ENCODE results near the gene RCL1.

Gene RCL1

DNA sequence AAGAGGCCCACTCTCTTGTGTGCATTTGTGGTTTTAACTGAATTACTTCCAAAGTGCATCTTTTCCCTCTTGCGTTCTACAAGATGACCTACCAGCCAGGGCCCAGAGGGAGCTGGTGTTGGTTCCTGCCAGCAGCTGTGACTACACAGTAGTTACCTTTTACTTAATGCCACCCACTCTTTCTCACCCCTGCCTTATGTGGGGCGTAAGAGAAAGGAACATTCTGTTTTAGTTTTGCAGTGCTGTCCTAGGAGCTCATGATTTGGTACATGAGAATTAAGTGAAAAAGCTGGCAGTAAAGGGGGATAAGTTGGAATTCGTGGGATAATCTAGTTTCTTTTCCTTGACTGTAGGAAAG, 45.4 kb downstream of the RCL1 start:
- in situ Hi-C loops (cut with MboI; ENCODE audit: low sequenced_read_pairs), result no loop called here

DNA sequence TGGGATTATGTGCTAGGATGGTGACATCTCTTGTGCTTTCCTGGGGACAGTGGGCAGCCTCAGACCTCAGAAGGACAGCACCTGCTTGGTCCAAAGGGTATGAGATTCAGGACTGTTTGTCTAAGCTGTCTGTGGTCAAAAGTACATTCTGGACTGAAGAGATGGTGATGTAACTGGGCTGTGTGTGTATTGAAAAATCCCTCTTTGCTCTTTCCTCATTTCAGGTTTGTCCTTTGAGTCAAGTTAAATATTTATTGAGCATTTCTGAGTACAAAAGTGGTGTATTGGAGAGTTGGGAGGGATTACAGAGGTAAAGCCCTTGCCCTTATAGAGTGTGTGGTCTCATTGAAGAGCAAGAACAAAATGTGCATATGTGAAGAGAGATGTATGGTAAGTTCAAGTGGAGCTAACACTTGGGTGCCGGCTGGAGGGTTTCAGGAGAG, 46.7 kb downstream of the RCL1 start:
- in situ Hi-C loops (cut with MboI; ENCODE audit: low sequenced_read_pairs), result no loop called here

DNA sequence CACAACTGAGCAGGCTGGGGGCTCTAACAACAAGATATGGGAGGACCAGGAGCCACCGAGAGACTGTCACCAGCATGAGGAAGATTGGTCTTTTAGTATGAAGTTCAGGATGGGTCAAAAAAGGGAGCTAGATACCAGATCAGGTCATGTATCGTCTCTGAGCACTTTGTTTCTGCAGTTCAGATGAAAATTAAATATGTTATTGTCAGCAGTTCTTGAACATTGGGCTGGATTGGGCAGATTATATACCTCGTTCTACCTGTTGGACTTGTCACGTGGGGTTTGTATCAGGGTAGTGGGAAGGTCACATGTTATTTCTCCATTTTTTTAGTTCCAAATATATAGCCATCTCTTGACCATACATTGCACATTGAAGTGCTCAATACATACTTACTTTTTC, 47.3 kb downstream of the RCL1 start:
- in situ Hi-C loops (cut with MboI; ENCODE audit: low sequenced_read_pairs), result no loop called here

DNA sequence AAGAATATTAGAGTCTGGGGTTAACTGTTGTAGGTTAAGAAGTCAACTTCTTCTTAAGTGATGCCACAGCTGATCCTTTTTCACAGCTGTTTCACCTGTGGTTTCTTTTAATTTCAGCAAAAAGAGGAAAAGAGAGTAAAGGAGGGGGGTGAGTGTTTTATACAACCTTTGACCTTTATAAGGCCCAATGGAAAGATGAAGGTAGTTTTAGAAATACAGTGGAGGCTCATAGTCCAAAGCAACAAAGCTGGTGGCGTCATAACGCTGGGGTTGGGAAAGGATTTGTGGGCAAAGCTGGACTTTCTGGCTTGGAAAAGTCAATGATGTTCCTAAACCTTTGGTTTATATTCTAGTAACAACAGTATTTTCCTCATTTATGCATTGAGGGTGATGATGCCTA, 49.5 kb downstream of the RCL1 start:
- in situ Hi-C loops (cut with MboI; ENCODE audit: low sequenced_read_pairs), result no loop called here

DNA sequence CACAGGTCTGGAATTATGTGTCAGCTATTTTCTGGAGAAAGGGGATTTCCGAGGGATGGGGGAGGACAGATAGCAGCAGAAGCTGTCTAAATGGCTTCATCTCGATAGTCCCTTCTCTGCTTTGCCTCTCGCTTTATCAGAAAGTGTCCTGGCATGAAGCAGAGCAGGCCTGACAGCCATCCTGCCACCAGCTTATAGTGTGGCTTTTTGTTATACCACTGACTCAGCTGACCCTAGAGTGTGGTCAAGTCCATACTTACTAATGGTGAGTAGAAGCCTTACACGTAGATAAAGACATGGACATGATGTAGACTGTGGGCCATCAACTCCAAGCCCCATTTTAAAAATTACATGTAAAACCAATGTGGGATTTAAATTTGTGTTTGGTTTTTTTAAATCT, 50.0 kb downstream of the RCL1 start:
- in situ Hi-C loops (cut with MboI; ENCODE audit: low sequenced_read_pairs), result no loop called here

DNA sequence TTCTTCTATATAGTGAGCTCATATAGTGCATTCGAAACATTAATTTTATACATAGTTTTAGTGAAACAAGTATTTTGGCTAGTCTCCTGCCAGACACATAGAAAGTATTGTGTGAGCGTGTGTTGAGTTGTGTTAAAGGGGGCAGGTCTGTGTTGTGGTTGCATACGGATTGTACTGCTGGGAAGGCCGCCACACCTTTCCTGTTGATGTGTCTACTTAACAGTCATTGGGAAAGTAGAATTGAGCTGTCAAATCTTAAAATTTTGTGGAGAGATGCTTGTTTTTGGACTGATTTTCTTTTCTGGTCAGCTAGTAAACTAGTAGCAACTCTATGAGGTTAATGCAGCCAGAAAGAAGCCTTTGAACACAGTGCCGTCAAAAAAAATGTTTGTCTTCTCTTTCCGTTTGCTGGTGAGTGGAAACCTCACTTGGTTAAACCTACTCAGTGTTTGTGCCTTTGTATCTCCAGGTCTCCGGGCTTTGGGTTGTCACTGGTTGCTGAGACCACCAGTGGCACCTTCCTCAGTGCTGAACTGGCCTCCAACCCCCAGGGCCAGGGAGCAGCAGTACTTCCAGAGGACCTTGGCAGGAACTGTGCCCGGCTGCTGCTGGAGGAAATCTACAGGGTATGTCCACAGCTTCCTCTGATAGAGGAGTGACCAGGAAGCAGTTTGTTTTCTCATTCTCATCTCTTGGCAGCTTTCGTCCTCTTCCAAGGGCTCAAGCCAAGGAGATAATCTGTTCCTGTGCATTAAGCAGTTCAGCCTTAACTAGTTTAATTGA, 51.5 kb downstream of the RCL1 start:
- in situ Hi-C loops (cut with MboI; ENCODE audit: low sequenced_read_pairs), result no loop called here

DNA sequence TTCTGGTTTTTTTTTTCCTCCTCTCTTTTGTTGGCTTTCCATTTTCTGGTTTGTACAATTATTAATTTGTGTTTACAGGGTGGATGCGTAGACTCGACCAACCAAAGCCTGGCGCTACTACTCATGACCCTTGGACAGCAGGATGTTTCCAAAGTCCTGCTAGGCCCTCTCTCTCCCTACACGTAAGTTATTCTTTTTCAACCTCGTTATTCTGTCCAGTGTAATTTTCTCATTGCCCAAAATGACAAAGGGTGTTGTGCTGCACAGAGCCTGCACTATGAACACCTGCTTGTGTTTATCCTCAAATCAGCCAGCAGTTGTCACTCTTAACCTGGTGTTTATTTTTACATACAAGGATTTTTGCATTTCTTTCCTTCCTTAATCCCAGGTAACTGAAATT, 56.6 kb downstream of the RCL1 start:
- in situ Hi-C loops (cut with MboI; ENCODE audit: low sequenced_read_pairs), result no loop called here

DNA sequence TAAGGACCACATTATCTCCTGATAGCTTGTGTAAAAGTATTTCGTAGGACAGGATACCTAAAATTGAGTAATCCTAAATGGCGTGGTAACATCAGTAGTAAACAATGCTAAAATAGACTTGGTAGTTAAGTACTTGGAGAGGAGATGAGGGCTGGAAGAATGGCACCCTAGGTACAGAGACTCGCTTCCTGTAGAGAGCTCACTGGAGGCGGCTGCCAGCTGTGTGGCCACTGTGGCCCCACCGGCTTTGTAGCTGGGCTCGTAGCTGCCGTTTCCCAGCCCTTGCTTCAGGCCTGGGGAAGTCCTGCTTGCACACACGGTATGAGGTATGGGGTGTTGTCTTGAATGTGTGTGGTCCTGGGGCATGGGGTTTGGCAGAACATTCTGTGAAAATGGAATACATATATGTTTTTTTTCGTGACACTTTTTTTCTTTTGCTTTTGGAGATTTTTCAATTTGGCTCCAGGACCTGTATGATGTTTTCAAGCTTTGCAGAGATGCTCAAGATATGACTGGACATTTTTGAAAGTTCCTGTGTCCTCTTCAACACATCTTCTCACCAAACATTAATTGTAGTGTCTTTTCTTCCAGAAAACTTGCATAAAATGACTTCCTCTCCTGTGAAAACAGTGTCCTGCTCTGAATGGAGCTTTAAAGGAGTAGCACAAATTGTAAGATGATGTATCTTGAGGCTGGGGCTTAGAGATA, 58.0 kb downstream of the RCL1 start:
- in situ Hi-C loops (cut with MboI; ENCODE audit: low sequenced_read_pairs), result no loop called here

DNA sequence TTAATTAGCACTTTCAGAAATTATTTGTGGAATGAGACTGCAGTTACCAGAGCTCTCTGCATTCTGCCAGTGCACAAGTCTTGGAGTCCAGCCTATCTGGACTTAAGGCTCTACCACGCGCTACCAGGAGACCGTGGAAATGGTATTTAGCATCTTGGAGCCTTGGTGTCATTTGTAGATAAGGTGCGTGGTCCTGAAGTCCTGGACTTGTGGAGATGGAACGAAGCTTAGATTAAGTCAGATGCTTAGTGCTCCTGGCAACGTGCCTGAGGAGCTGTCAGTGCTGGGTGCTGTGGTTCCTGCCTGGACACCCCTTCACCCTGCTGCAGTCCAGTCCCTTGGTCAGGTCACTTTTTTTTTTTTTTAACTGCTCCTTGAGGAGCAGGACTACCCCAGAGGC, 59.7 kb downstream of the RCL1 start:
- in situ Hi-C loops (cut with MboI; ENCODE audit: low sequenced_read_pairs), result no loop called here

DNA sequence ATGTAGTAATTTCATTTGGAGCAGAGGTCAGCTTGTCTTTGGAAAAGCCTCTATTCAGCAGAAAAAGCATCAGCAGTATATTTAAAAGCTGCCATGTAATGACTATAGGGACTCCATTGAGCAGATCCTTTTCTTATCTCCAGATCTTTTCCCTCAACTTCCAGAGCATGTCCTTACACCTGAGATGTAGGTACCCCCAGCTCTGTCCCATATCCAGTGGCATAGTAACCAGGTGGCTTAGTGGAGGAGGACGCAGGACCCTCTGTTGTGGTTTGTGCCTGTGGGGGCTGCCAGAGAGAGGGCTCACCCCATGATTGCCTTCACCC, 61.5 kb downstream of the RCL1 start:
- in situ Hi-C loops (cut with MboI; ENCODE audit: low sequenced_read_pairs), result no loop called here

DNA sequence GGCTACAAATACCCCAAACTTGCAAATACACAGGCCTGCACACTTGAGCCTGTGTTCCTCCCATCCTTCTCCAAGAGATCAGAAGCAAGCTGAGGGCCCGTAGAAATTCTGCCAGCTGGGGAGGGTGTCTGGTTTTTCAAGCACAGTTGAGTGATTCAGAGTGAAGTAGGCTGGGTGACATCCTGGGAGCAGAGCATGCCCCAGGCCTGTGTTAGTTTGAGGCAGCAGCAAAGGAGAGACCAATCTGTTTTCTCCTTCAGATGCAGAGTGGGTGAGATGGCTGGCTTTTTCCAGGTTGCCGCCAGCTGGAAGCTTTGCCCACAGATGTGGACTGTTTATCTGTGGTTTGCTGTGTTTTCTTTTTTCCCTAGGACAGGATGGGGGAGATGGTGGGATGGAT, 63.1 kb downstream of the RCL1 start:
- in situ Hi-C loops (cut with MboI; ENCODE audit: low sequenced_read_pairs), result no loop called here

DNA sequence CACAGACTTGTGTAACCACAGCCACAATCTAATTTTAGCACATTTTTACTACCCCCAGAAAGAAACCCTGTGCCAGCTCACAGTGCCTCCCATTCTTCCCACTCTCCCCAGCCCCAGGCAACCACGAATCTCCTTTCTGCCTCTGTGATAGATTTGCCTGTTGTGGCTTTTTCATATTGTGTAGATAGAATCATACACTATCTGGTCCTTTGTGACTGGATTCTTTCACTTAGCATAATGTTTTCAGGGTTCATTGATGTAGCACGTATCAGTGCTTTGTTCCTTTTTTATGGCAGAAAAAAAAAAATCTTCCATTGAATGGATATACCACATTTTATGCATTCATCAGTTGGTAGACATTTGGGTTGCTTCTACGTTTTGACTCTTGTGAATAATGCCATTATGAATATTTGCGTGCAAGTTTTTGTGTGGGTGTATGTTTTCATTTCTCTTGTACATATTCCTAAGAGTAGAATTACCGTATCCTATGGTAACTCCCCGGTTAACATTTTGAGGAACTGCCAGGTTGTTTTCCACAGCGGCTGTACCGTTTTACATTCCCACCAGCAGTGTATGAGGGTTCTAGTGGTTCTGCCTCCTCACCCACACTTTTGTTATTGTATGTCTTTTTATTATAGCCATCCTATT, 64.5 kb downstream of the RCL1 start:
- in situ Hi-C loops (cut with MboI; ENCODE audit: low sequenced_read_pairs), result no loop called here

DNA sequence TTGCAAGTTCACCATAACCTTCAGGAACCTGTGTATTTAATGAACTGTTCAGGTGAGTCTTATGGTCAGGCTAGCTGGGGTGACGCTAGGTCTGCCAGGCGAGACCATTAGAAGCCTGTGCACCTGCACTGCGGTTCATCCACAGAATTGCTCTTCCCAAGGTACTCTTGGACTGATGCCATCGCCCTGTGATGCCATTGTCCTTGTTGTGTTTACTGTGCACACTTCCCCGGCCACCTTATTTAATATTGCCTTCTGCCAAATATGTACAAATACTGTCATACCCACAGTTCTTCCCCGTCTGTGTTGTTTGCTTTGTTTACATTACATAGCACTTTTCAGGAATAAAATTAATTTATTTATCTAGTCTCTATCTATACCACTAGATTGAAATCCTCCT, 66.3 kb downstream of the RCL1 start:
- in situ Hi-C loops (cut with MboI; ENCODE audit: low sequenced_read_pairs), result no loop called here

DNA sequence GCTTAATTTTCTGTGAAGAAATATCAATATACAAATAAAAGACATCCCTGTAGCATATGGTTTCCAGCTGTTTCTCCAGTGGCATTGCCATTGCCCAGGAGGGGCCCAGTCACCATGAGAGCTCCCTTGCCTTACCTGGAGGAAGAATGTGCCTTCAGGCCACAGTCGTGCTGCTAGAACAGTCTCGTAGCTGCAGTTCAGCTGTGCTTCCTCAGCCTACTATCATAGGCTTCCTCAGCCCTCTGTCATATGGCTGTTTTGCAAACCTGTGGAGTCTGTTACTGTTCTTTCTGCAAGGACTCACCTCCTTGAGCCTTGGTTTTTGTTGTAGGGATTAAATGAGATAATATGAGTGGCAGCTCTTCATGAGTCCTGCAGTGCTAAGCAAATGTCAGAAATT, 67.6 kb downstream of the RCL1 start:
- in situ Hi-C loops (cut with MboI; ENCODE audit: low sequenced_read_pairs), result no loop called here

DNA sequence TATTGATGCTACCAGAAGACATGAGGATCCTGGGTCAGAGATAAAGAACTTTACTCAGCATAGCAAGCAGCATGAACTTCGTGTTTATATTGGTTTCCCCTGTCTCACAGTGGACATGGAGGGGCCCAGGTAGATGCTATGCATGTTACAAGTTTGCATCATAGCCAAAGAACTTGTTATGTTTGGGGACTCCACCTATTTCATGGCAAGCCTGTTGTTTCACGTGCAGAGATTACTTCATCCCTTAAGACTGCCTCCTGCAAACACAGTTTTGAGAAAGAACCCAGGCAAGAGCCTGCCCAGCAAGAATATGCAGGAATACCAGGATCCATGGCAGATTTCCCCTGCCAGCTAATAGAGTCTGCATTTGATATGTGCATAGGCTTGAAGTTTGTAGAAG, 68.4 kb downstream of the RCL1 start:
- in situ Hi-C loops (cut with MboI; ENCODE audit: low sequenced_read_pairs), result no loop called here

DNA sequence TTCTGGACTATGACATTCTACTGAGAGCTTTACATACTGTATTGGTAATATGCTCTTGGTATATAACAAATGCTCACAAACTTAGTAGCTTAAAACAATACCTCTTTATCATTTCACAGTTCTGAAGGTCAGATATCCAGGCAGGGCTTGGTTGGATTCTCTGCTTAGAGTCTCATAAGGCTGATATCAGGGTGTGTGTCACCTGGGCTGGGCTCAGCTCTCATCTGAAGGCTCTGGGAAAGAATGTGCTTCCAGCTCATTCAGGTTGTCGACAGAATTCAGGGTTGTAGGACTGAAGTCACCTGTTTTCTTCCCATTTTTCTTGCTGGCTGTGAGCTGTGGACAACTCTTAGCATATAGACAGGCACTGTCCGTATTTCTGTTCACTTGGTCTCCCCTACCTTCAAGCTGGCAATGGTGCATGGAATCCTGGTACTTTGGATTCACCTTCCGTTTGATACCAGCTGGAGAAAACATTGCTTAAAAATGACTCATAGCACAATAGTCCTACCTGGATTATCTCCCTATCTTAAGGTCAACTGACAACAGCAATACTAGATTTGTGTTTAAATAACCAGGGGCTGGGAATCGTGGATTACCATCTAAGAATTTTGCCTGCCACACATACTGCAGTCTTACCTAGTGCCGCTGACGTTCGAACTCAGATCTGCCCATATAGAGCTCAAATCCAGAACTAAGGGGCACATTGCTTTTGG, 69.2 kb downstream of the RCL1 start:
- in situ Hi-C loops (cut with MboI; ENCODE audit: low sequenced_read_pairs), result no loop called here

DNA sequence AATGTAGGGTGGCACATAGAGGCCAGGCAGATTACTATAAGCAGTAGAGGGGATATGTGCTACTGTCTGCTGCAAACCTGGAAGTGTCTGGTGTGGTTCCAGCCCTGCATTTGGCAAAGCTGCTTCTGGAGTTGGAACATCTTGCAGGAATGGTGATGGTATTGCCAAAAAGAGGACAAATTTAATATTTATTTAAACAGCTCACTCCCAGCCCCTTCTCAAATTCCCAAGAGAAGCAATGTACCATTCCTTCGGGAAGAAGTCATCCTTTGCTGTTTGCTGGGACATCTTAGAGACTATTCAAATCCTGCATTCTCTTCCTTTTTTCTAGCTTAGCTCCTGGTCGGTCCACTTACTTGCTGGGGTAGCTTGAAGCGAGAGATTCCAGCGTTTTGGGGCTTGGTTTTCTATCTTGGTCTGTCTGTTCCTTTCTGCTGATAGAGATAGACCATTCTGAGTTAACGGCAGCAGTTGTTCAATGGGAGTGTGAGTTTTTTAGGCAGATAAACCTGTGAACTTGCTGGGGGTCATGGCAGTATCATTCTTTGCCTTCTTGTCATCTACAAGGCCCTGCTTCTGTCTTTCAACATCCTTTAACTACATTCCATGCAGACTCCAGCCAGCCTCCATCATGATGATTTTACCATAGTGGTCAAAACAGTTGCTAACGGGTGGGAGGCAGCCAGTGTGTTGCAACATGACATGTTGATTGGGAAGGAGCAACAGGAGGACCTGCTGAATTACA, 69.9 kb downstream of the RCL1 start:
- in situ Hi-C loops (cut with MboI; ENCODE audit: low sequenced_read_pairs), result no loop called here

DNA sequence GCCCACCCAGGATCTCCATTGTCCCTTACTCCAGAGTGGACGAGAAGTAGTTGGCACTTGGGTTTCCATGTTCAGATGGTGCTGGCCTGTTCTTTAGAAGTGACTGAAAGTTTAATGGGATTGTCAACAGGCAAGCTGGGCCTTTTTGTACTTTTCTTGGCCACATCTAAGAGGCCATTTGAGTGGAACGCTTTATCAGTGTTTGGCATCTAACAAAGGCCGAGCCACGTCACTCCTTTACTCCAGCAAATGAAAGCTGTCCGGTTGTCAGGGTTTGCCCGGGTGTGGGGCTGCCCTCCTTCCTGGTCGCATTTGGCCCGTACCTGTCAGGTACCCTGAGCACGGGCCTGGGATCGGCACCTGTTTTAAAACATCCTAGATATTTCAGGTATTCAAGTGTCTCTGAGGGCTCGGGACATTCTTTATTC, 71.5 kb downstream of the RCL1 start:
- in situ Hi-C loops (cut with MboI; ENCODE audit: low sequenced_read_pairs), result no loop called here

DNA sequence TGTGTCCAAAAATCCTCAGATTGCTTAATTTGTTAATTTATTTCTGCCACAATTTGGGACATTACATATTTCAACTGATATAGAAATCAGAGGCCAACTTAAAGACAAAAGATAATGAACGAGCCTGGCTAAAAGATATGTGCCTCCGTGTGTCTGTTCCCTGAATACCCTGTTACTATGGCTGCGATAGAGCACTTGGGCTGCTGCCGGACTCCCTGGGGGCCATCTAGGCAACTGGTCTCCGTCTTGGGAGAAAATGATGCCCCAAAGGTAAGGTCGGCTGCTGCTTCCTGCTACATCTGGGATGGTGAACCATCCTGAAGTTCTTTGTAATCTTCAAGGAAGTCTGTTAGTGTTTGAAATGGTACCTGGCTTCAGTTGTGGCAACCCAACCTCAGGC, 72.0 kb downstream of the RCL1 start:
- in situ Hi-C loops (cut with MboI; ENCODE audit: low sequenced_read_pairs), result no loop called here

DNA sequence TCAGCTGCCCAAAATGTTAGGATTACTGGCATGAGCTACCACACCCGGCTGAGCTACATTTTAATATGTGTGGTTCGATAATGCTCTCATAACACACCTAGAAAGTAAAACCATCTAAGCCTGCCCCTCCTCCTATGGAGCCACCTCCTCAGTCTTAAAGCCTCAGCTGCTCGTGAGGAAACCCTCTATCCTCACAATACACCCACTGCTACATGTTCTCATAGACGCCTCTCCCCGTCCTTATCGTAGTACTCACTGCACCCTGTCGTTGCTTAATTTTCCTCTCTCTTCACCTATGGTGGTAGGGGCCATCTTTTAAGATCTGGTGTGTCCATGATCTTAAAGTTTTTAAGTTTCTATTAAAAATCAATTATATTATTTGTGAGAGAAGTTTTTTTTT, 72.9 kb downstream of the RCL1 start:
- in situ Hi-C loops (cut with MboI; ENCODE audit: low sequenced_read_pairs), result no loop called here
